NAMALWA (cell line): ENCODE results near the gene APOBEC3F.

Experiments used
- DNase-seq: peaks from one replicate; pipeline ENCODE4 v3.0.0-alpha.2; 2015; ENCODE audit warnings: low spot score

Gene APOBEC3F

DNA sequence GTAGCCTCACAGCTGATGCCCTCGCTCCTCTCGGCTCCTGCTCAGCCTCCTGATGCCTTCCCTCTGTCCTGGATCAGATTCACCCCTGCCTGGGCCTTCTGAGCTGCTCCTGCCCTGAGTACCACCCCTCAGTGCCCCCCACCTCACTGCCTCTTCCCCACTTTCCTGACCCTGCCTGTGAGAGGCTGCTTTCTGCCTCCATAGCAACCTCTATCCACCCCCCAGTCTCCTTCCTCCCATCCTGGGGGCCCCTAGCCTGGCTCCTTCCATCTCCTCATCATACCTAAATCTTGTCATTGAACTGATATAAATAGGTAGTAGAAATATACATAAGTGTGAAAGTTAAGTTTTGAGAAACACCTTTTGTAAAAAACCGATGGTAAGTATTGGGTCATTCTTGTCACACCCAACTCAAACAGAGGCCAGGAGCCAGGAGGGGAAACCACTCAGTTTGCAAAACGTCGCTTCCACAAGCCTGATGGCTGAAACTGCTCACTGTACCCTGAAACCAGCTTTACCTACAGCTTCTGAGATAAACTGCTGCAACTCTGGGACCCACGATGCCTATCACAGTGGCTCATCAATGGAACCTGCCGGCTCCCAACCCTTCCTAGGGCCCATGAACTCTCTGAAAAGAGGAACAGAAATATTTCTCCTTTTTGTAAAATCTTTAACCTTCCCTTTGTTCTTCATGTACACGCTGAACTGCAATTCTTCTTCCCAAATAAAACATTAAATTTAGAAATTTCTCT, 51.6 kb downstream of the APOBEC3F start:
- no peak for DNase-seq

DNA sequence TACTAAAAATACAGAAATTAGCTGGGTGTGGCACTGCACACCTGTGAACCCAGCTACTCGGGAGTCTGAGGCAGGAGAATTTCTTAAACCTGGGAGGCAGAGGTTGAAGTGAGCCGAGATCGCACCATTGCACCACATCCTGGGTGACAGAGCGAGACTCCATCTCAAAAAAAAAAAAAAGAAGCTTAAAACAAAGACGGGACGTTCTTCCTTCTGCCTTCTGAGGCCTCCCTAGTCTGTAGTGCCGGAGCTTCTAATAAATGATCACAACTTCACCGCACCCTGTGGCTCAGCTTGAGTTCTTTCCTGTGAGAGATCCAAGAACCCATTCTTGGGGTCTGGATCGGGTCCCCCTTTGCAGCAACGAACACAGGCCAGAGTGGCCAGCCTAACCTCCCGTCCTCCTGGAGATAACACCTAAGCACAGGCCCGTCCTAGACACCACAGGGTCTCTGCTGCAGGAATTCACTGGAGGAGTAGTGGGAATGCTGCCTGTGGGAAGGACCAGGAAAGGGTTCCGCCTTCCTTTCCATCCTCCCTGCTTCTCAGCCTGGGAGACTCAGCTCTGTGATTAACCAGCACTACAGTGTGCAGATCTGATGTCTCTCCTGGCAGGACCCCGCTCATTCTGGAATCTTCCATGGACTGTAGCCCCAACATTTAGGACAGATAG, 54.2 kb downstream of the APOBEC3F start:
- DNase-seq = no peak

DNA sequence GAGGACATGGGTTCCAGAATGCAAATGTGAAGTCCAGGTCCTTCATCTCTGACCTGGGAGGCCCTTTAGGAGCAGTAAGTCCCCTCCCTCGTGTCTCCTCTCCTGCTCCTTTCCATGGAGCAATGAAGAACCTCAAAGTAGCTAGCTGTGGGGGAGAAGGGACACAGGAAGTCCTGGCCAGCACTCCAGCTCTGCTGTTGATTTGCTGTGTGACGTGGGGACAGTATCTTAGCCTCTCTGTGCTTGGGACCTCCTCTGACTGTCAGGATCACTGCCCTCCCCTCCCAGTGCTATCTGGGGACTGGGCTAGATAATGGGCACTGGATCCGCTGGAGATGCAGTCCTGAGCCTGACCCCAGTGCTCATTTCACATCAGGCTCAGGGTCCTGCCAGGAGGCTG, 55.3 kb downstream of the APOBEC3F start:
- DNase-seq = no peak

DNA sequence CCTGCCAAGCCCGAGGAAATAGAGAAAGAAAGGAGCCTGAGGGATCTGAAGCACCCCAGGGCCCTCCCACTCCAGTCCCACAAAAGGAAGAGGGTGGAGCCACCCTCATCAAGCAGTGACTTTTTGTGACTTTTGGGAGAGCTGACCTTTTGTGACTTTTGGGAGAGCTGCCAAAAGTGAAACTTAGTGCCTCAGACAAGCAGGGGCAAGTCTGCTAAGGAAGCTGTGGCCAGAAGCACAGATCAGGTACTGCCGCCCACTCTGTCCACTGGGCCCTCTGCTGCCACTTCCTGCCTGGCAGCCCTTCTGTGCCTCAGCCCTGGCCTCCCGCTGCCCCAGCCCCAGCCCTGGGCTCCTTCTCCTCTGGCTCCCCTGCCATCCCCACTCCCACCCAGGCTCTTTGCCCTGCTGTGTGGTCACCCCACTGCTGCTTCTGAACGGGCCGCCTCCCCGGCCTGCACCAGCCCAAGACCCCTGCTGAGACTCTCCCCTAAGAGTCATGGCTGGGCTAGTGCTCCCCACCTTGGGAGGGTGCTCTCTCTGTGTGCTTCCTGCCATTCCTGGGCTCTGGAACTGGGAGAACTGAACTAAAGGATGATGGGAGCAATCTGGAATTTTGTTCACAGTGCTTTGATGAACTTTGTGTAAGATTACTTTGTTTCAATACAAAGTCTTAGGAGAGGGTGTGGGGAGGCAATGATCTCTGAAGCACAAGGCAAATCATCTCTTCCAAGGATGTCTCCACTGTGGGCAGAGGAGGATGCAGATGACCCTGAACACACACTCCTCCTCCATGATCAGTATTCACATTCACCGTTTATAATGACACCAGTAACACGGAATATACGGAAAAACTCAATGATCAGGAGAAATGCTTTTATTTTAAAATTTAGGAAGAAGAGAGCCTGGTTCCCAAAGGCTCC, 56.7 kb downstream of the APOBEC3F start, which contains the start of gene APOBEC3H:
TSS of gene APOBEC3H (plus strand) at position 147 of the 923 bp plus-strand sequence. CDS start 3,035 bp downstream, outside the sequence.
- DNase-seq = no peak

DNA sequence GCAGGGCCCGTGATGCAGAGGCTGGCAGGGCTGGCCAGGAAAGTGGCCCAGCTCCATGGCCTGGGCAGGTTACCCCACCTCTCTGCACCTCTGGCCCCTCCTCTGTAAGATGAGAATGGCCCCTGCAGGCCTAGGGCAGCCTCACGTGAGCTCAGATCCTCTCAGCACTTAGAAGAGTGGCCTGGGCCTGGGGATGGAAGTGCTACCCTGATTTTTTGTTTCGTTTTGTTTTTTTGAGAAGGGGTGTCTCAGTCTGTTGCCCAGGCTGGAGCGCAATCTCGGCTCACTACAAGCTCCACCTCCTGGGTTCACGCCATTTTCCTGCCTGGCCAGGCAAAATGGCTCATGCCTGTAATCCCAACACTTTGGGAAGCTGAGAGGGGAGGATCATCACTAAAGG, 57.4 kb downstream of the APOBEC3F start:
- no peak for DNase-seq

DNA sequence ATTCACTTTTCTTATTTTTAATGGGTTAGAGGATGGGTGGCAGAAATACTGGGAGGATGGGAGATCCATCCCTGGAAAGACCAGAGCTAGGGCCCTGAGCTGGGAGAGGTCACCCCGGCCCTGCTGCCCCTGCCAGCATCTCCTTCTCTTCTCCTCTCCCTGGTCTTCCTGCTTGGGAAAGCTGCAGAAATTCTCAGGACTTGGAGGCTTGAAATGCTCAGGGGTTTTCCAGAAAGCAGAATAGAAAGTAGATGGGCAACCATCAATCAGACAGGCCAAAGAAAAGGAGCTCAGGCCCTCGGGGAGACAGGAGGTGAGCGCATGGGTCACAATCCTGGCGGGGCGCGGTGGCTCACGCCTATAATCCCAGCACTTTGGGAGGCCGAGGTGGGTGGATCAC, 57.9 kb downstream of the APOBEC3F start:
- no peak for DNase-seq

DNA sequence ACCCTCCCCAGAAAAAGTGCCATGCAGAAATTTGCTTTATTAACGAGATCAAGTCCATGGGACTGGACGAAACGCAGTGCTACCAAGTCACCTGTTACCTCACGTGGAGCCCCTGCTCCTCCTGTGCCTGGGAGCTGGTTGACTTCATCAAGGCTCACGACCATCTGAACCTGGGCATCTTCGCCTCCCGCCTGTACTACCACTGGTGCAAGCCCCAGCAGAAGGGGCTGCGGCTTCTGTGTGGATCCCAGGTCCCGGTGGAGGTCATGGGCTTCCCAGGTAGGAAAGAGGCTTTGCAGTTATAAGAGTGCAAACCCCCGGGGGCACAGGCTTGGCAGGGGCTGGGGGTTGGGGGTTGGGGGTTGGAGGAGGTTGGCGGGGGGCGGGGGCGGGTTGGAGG, 60.6 kb downstream of the APOBEC3F start:
- no peak for DNase-seq

DNA sequence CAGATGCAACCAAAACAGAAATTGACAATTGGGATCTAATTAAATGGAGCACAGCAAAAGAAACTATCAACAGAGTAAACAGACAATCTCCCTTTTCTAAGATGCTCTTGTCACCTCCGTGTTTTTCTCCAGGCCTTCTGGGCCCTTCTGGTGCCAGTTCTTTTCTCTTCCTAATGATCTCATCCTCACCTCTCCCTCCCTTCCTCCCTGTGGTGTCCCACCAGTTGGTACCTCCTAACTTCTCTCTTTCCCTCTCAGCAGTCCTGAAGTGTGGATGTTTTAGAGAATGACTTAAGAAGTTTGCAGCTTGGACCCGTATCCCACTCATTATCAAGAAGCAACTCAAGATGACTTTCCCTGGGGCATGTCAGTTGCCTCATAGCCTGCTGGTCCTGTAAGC, 62.8 kb downstream of the APOBEC3F start:
- no peak for DNase-seq
